HG03354 (cell line): ENCODE measurements around the gene ASCL5.
"Not testable (repeated sequence)": the region's sequence is repeated elsewhere in the genome, so short reads cannot be mapped to it uniquely, and the experiment has no call there.

Experiments used
- ATAC-seq: cut with Tn5 transposase; IDR thresholded peaks from one replicate; pipeline ENCODE4 v1.9.1; 2021; ENCODE audit warnings: mild to moderate bottlenecking; ENCODE audit not compliant: unreplicated experiment, poor library complexity, severe bottlenecking

Gene ASCL5, protein sequence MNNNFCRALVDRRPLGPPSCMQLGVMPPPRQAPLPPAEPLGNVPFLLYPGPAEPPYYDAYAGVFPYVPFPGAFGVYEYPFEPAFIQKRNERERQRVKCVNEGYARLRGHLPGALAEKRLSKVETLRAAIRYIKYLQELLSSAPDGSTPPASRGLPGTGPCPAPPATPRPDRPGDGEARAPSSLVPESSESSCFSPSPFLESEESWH

DNA sequence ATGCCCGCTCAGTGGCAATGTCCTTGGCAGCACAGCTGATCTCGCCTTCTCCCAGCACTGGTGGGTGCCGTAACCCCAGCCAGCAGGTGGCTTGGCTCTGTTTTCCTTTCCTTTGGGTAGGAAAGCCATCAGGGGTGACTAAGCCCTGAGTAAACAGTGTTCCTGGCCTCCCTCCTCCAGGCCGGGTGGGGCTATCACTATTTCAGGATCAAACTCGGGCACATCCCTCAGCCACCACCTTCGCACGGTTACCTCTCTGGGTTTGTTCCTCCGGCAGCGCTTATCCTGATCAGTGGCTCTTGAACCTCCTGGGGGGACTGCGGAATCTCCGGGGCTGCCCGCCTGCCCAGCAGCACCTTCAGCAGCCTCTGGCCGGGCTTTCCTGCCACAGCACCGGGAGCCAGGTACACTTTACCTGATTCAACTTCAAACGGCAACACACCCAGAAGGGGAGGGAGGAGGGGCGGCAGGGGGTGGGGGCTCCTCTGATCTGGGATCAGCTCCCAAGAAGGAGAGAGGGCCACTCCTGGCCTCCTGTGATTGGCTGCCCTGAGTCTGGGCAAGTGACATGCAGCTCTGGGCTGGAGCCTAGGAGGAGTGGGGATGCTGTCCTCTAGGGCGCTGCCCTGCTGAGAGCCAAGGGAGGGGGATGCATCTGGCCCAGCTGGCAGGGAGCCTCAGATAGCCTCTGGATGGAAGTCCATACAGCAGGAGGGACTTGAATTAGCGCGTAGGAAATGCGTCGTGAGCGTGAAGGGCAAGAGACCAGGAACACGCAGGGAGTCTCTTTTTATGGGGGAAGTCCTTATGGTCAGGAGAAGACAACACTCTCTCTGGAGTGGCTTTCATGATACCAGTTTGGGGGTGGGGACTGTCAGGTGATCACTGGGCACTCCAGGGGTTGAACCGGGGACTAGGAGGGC lies at the start of gene ASCL5:
ASCL5 (minus strand) TSS at position 353 of the 923 bp plus-strand sequence. CDS start 11,812 bp downstream, outside the sequence.
- no peak for ATAC-seq

DNA sequence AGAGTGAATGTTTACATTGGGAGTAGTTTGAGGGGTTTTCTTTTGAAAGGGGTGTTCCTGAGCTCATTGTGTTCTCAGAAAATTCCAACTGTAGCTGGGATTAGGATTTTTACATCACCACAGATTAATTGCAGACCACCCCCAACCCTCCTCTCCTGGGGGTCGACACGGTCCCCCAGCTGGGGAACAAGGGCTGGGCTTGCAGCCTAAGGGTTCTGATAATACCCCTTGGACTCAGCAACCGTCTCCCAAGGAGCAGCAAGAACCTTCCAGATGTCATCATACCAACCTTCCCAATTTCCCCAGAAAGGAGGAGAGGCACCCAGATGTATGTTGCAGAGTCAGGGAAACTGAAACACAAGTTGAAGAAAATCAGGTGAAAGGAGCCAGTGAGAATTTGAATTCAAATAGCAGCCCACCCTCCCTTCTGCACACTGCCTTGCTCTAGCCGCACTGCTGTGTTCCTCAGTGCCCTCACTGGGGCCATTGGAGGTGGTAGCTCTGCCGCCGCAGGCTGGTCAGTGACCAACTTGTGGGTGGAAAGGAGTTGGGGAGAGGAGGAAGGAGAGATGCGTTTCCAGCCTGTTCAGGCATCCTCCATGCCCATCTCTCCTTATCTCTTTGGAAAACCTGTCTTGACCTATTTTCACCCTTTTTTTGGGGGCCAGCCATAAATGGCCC lies 49.0 kb upstream of the ASCL5 start:
- no peak for ATAC-seq

DNA sequence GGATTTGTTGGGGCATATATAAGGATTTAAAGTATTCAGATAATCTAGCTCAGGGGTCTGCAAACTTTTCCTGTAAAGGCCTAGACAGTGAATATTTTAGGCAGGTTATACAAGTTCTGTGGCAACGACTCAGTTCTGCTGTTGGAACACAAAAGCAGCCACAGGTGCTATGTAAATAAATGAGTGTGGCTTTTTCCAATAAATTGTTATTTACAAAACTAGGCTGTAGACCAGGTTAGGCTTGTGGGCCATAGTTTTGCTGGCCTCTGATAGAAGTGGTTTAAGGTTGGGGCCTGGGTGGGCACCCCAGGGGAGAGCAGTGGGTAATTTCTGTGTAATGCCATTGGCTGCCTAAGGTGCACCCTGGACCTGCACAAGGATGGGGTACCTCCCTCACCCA lies 46.8 kb upstream of the ASCL5 start:
- ATAC-seq = no peak

DNA sequence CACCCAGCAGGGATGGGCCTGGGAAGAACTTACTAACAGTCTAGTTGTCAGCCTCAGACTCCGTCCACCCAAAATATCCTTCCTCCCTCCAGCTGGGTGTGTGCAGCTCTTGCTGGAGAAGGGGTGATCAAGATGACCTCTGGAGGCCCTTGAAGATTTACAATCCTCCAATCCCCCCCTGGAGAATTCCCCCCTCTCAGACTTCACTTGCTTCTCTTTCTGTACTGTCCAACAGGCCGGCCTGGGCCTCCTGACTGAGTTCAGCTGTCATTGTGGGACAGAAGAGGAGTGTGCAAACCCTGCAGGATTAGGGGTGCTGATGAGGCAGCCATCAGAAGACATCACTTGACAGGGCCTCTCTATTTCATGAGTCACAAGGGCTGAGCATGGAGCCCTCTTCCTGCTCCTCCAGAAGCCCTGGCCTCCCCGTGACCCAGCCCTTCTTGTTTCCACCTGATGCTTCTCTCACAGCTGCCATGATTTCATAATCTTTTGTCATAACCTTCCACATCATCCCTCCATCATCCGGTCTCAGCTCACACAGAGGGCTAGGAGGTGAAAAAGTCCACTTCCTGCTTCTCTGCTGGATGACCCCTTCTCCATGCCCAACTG lies 46.1 kb upstream of the ASCL5 start:
- no peak for ATAC-seq

DNA sequence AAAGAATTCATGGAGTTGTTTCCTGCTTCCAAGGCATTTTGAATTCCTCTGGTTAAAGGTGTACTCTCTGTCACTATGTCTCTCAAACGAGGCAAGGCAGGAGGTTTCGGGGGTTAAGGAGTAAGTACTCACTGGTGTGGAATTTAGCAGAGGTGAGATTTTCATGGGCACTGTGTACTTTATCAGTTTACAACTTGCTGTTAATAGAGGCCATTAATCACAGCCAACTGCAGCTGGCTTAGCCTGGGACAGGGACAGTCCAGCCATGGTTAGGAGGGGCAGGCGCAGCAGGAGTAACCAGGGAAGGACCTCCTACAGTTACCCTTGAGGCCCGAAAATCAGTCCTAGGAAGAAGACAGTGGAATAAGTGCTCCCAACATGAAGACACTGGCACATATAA lies 45.3 kb upstream of the ASCL5 start:
- no peak for ATAC-seq

DNA sequence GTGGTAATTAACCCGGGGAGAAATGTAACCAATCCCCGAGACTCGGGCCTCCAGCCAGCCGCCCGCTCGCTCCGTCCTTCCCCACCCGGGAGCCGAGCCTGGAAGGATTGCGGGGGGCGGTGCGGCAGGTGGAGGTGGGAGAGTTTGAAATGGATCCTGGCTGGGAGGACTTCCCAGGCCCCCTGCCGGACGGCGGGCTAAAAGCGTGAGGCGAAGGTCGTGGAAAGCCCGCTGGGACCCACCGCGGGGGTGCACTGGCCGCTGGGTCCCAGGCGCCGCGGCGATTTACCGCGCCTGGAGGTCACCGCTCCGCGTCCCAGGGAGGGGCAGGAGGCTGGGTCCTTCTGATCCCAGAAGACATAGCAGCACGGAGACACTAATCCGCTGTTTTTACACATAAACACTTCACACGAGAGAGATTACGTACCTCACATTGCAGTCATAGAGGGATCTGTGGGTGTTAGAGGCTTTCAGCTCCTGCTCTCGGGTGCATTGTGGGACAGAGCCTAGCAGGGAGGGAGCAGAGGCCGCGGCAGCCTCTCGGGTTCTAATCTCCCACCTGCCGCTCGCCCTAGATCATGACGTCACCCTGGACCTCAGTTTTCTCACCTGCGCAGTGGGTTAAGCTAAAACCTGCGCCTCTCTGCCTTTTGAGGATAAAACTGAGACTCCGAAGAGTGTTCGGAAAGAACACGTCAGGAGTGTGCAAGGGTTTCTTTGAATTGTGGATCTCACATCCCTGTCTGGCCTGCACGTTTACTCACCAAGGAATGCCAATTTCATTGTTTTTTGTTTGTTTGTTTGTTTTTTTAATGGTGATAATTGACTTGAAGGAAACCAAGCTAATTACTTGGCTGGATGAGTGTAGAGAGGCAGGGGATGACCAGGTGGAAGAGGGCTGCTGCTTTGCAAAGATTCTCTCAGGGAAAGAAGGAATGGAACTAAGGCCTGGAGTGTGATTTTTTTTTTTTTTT lies 44.4 kb upstream of the ASCL5 start:
- peak; percentile 46 for ATAC-seq

DNA sequence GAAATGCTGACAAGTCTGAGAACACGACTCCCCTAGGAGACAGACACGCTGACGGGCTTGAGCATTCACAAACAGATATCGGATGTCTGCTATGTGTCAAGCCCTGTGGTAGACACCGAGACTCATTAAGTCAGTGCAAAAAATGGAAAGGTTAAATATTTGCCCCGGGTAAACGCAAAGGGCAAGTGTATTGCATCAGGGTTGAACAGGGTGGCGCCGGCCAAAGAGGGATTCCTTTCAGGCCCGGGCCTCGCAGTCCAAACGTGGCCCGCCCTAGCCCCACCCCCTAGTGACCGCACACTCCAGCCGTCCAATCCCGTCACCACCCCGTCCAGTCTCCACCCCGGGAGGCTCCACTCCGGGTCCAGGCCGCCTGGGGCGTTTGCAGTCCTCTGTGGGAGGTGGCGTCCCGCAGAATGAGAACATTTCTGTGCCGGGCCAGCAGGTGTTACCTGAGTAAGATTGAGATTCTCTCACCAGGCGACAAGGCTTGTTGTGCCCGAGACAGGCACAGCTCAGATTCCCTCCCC lies 43.6 kb upstream of the ASCL5 start:
- peak; percentile 97 for ATAC-seq

DNA sequence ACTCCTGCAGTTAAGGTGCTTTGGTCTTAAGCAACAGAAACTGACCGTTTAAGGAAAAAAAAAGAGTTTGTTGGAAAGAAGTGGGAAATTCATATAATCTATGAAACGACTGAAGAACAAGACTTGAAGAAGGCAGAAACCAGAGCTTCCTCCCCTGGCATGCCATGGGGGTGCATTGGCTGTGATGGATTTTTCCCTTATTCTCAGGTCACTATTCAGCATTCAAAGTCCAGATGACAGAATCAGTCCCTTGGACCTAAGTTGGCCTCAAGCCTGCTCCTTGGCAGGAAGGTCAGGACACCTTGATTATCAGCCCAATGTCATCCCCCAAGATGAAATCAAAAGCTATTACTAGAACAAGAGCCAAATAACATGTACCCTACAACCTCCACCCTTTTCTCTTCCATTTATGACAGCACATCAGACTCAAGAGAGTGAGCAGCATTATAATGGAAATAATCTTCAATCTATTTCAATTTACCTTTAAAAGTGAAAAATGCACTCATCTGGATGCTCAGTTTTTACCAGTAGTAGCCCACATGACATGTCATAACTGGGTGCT lies 43.1 kb upstream of the ASCL5 start:
- no peak for ATAC-seq

DNA sequence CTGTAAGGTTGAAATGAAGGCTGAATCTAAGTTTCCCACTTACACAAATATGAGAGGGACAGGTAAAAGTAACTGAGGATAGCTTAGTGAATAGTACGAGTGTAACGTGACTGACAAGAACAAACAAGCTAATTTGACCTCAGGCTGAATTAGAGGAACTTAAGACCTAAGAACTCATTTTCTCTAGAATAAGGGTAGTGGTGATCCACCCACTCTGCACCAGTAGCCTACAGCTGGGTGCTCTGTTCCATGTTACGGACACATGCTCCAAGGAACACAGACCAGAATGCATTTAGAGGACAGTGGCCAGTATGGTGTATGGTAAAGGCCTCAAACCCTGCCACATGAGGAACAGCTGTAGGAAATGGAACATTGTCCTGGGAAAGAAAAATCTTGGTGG lies 42.2 kb upstream of the ASCL5 start:
- ATAC-seq = no peak

DNA sequence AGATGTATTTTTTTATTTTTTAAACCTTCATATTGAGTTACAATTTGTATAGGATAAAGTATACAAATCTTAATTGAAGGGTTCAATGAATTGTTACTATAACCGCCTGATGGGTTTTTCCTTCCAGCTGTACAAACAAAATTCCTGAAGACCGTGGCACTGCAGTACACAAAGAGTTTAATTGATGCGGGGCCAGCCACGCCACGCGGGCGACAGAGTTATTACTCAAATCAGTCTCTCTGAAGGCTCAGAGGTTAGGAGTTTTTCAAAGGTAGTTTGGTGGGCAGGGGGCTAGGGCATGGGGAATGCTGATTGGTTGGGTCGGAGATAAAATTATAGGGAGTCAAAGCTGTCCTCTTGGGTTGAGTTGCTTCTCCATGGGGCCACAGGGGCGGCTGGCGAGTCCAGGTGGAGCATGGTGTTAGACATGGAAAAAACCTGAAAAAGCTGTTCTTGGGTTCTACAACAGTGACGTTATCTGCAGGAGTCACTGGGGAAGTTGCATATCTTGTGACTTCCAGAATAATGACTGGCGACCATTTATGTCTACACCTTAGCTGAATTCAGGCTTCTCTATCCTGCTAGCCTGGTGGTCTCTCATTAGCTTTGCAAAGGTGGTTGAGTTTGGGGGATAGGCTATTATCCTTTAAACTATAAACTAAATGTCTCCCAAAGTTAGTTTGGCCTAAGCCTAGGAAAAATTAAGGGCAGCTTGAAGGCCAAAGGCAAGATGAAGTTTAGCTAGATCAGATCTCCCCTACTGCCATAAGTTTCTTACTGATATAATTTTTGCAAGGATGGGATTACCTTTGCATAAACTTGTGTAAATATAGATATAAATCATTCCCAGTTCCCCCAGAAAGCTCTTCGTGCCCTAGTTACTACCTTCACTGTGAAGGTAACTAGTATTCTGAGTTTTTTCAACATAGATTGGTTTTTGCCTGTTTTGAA lies 40.3 kb upstream of the ASCL5 start:
- ATAC-seq = no peak

DNA sequence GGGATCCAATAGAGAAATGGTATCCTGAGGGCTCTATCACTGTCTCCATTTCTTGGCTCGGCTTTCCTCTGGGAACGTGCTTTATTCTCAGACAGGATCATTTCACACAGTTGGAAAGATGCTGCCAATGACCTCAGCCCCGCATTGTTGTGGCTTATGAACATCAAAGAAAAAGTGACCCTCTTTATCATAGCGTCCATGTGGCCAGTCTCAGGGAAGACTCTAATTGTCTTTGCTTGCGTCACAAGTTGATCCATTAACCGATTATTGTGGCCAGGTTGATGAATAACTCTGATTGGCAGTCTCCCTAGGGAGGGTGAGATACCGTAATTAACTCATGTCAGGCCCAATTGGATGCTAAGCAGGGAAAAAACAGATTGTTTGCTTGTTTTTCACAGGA lies 37.7 kb upstream of the ASCL5 start:
- no peak for ATAC-seq

DNA sequence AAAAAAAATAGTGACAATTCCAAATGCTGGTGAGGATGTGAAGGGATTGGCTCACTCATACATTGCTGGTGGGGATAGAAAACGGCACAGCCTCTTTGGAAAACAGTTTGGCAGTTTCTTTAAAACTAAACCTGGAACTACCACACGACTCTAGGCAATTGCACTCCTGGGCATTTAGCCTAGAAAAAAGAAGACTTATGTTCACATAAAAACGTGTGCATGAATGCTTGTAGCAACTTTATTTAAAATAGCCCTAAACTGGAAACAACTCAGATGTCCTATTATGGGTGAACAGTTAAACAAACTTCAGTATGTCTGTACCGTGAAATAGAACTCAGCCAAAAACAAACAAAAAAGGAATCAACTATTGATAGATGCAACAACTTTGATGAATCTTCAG lies 36.7 kb upstream of the ASCL5 start:
- no peak for ATAC-seq

DNA sequence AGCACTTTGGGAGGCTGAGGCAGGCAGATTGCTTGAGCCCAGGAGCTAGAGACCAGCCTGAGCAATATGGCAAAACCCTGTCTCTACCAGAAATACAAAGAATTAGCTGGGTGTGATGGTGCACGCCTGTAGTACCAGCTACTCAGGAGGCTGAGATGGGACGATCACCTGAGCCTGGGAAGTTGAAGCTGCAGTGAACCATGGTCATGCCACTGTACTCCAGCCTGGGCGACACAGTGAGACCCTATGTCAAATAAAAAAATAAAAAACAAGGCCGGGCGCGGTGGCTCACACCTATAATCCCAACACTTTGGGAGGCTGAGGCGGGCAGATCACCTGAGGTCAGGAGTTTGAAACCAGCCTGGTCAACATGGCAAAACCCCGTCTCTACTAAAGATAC lies 36.1 kb upstream of the ASCL5 start:
- ATAC-seq = not testable (repeated sequence)

DNA sequence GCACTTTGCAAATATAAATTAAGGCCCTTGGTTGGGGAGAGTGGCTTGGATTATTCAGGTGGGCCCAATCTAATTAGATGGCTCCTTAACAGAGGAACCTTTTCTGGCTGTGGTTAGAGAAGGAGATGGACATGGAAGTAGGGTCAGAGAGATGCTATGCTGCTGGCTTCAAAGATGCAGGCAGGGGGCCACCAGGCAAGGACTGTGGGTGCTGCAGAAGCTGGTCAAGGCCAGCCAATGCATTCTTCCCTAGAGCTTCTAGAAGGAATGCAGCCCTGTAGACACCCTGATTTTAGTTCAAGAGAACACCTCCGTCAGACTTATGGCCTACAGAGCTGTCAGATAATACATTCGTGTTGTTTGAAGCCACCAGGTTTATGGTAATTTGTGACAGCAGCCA lies 31.0 kb upstream of the ASCL5 start:
- no peak for ATAC-seq

DNA sequence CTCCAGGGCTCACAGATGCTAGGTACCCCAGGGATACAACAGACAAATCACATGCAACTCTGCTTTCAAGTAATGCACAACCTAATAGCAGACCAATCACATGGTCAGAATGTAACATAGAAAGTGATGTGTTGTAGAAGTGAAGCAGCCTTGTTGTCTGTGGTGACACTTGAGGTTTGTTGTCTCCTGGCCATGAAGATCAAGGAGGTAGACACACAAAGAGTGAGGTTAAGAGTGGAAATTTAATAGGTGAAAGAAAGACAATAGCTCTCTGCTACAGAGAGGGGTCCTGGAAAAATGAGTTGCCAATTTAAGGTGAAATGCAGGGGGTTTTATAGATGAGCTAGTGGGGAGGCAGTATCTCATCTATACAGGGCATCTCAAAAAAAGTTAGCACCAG lies 29.8 kb upstream of the ASCL5 start:
- no peak for ATAC-seq

DNA sequence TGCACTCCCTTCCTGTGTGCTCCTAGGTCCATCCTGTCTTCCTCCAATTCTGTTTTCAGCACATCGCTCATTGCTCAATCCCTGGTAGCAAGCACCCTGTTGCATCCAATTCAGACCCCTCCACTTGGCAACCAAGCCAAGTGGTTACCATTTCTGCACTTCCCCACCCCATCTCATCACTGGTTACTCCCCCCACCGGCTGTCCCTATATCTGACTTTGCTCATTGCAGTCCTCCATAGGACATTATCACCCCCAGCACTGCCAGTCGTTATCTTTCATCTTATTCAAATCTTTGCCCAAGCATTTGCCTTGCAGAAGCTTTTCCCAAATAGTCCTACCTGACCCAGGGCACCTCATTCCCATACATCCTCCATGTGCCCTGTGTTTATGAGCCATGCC lies 29.4 kb upstream of the ASCL5 start:
- ATAC-seq = no peak

DNA sequence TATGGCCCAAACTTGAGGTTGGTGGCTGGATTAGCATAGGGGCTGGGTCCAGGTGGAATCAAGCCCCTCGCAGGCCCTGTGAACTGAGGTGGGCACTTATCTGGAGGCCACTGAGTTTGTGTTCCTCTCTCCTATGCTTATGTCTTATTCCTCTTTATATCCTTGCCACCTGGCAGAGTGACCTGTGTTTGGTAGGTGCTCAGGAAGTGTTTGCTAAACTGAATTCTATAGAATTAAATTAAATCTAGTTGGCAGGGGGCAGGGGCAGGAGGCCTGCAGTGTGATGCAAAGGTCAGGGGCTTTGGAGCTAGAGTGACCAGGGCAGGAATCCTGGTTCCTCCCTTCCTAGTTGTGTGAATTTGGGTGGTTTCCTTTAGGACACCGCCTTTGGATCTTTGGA lies 28.4 kb upstream of the ASCL5 start:
- ATAC-seq = no peak
